K562 (cell line): Measurements from ENCODE around the gene TIMM17A. TPM values are rescaled to one million over a fixed set of nuclear protein-coding genes. Genes with fewer than 3 reads are reported as not detected.
A peak's percentile ranks its signal among the peaks of the same experiment; 100 is the strongest.

Experiments used
- CBFB ChIP-seq: sonication (generic); formaldehyde crosslinking; IDR thresholded peaks from 2 replicates; pipeline ENCODE4 v1.4.0; 2020; ENCODE audit warnings: mild to moderate bottlenecking, missing genetic modification reagents
- CGGBP1 ChIP-seq: fragments of 250-450 bp; sonication (Bioruptor Pico); IDR thresholded peaks from 2 replicates; pipeline ENCODE4 v1.9.0; 2021; ENCODE audit warnings: mild to moderate bottlenecking
- CHD2 ChIP-seq: IDR thresholded peaks from 2 replicates; pipeline ENCODE4 v1.6.1; 2011; ENCODE audit warnings: low read depth, low read length
- E2F4 ChIP-seq: sonication (generic); formaldehyde crosslinking; IDR thresholded peaks from 2 replicates; pipeline ENCODE4 v1.8.0; 2022; ENCODE audit warnings: mild to moderate bottlenecking, low read depth, missing genetic modification reagents
- ELF4 ChIP-seq: fragments of 450-650 bp; formaldehyde crosslinking; IDR thresholded peaks from 2 replicates; pipeline ENCODE4 v1.4.0; 2022; ENCODE audit warnings: missing genetic modification characterization
- EZH2 ChIP-seq: IDR thresholded peaks from 2 replicates; pipeline ENCODE4 v1.6.1; 2012; ENCODE audit warnings: low read depth, mild to moderate bottlenecking, inconsistent platforms, low read length, borderline replicate concordance
- HCFC1 ChIP-seq: IDR thresholded peaks from 2 replicates; pipeline ENCODE4 v1.6.1; 2012; ENCODE audit warnings: low read depth, low read length, improper control_type of control experiment
- HMG20A ChIP-seq: fragments of 450-650 bp; formaldehyde crosslinking; conservative IDR thresholded peaks from 2 replicates; pipeline ENCODE4 v1.4.0; 2020; ENCODE audit warnings: mild to moderate bottlenecking, mixed read lengths
- HNRNPLL ChIP-seq: fragments of 200-400 bp; formaldehyde crosslinking; IDR thresholded peaks from 2 replicates; pipeline ENCODE4 v1.6.1; 2017; ENCODE audit warnings: low read length, low read depth, mild to moderate bottlenecking; ENCODE audit not compliant: poor library complexity, severe bottlenecking
- HOXB6 ChIP-seq: fragments of 250-450 bp; sonication (Bioruptor Pico); IDR thresholded peaks from 2 replicates; pipeline ENCODE4 v1.5.1; 2022; ENCODE audit warnings: mild to moderate bottlenecking, borderline replicate concordance
- NFE2L1 ChIP-seq: fragments of 450-650 bp; IDR thresholded peaks from 2 replicates; pipeline ENCODE4 v1.6.1; 2016; ENCODE audit warnings: missing genetic modification characterization, low read depth, mild to moderate bottlenecking, missing compliant biosample characterization, moderate library complexity, borderline replicate concordance
- RCOR1 ChIP-seq, 2 experiments: IDR thresholded peaks; 2 replicates each; pipeline ENCODE4 v1.6.1; 2012; ENCODE audit warnings: low read depth in 2 of 2, low read length in 2 of 2, borderline replicate concordance in 1 of 2, improper control_type of control experiment in 1 of 2
- TAL1 ChIP-seq: fragments of 450-650 bp; IDR thresholded peaks from 2 replicates; pipeline ENCODE4 v1.6.1; 2016; ENCODE audit warnings: mild to moderate bottlenecking
- USF2 ChIP-seq: sonication (generic); formaldehyde crosslinking; IDR thresholded peaks from 2 replicates; pipeline ENCODE4 v1.5.0; 2020; ENCODE audit warnings: missing genetic modification reagents
- ZBTB11 ChIP-seq, 3 experiments: fragments of 200-800 bp in 1 of 3; fragments of 250-450 bp in 1 of 3; fragments of 450-650 bp in 1 of 3; sonication (Bioruptor Pico) in 1 of 3; sonication (Bioruptor generic) in 1 of 3; formaldehyde crosslinking in 1 of 3; IDR thresholded peaks; 2 replicates each; pipeline versions ENCODE4 v1.6.1 to v1.8.0; 2016 to 2022; ENCODE audit warnings: mild to moderate bottlenecking in 2 of 3, missing genetic modification characterization in 2 of 3, missing compliant biosample characterization in 1 of 3, moderate library complexity in 1 of 3
- ZFX ChIP-seq: sonication (generic); formaldehyde crosslinking; IDR thresholded peaks from 2 replicates; pipeline ENCODE4 v1.8.0; 2022; ENCODE audit warnings: mild to moderate bottlenecking, missing genetic modification reagents, moderate library complexity
- ZNF511 ChIP-seq: sonication (generic); formaldehyde crosslinking; IDR thresholded peaks from 2 replicates; pipeline ENCODE4 v1.8.0; 2022; ENCODE audit warnings: mild to moderate bottlenecking, missing genetic modification reagents
- ZNF707 ChIP-seq: fragments of 250-450 bp; sonication (Bioruptor Pico); conservative IDR thresholded peaks from 2 replicates; pipeline ENCODE4 v1.8.0; 2022; ENCODE audit warnings: inconsistent platforms, mild to moderate bottlenecking, moderate library complexity
- polyA plus RNA-seq, 8 experiments: library from polyadenylated mRNA; depleted of rRNA in 4 of 8; stranded (reverse) in 5 of 8; unstranded in 3 of 8; fragments of >200 nt; fragmentation: Nextera tagmentation in 2 of 8; fragmentation: Illumina TruSeq in 1 of 8; extraction: Ambion mirVana in 2 of 8; extraction: Trizol in 1 of 8; gene quantifications; 2 replicates each; pipeline versions ENCODE4 v1.2.1 to v1.2.3, GENCODE V29; 2011 to 2014; ENCODE audit warnings: inconsistent platforms in 1 of 8, missing spikeins in 1 of 8
- total RNA-seq, 7 experiments: library from RNA; depleted of rRNA in 6 of 7; stranded (reverse); fragments of >200 nt in 6 of 7; fragmentation: Illumina TruSeq in 2 of 7; extraction: Trizol in 2 of 7; gene quantifications; 2 replicates each; pipeline versions ENCODE4 v1.2.1 to v1.2.3, GENCODE V29; 2011 to 2021; ENCODE audit warnings: low replicate concordance in 1 of 7

Gene TIMM17A
- total and polyA plus RNA-seq, 9 of the 15 experiments (the other 6 are each of a cell fraction or from before 2014, with no cell fraction given) = 116 to 744 (median 180) TPM

GRCh38 chr1:201999625-202000238, 44.4 kb downstream of the TIMM17A start (continued):
- no peak for TF ChIP-seq HCFC1
- TF ChIP-seq HNRNPLL = no peak
- peak; percentile 68 for TF ChIP-seq CBFB
- TF ChIP-seq CHD2 = no peak
- TF ChIP-seq ELF4 (CRISPR knock-in tag) = no peak
- TF ChIP-seq NFE2L1 (tag) = no peak
- TF ChIP-seq RCOR1 (IDR thresholded peaks at IDR 0.05; ENCODE audit: borderline replicate concordance in 1 of 2, low read depth in 2 of 2, low read length in 2 of 2) = peak in 1 of 2 experiments; percentile 25; a peak in 1 of 4 replicates
- no peak for TF ChIP-seq EZH2
- TF ChIP-seq ZFX (CRISPR knock-in tag) = no peak
- no peak for TF ChIP-seq USF2
- 0 out of 2 replicates have a peak, but pooled peaks have one; percentile 22 for TF ChIP-seq HOXB6
- TF ChIP-seq E2F4 (CRISPR knock-in tag) = no peak
- TF ChIP-seq TAL1 = no peak
- TF ChIP-seq CGGBP1 (CRISPR knock-in tag) = no peak
- TF ChIP-seq ZNF707 = no peak
- TF ChIP-seq HMG20A (CRISPR knock-in tag) = no peak
- no peak for TF ChIP-seq ZNF511 (CRISPR knock-in tag)
- TF ChIP-seq ZBTB11 (CRISPR knock-in tag; IDR thresholded peaks at IDR 0.05) = no peak
